ENCODE data around the gene USP2.
"Not testable (repeated sequence)": the region's sequence is repeated elsewhere in the genome, so short reads cannot be mapped to it uniquely, and the experiment has no call there.

Gene USP2

DNA sequence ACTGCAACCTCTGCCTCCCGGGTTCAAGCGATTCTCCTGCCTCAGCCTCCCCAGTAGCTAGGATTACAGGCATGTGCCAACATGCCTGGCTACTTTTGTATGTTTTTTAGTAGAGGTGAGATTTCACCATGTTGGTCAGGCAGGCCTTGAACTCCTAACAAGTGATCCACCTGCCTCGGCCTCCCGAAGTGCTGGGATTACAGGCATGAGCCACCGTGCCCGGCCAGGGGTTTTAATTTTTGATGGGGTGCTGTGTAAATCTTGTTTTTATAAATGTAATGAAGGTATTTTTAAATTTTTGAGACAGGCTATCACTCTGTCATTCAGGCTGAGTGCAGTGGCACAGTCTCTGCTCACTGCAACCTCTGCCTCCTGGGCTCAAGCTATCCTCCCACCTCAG lies 24.0 kb upstream of the USP2 start:
- not testable (repeated sequence) for H2BK120ac ChIP-seq (ENCODE audit: low read depth, low read length); H2BK5ac ChIP-seq (ENCODE audit: low read depth, low read length, poor library complexity, severe bottlenecking); H2BK12ac ChIP-seq (ENCODE audit: low read length in 2 of 2); H3K36me3 ChIP-seq (ENCODE audit: control insufficient read depth in 1 of 2, insufficient read depth in 2 of 2, low read depth in 1 of 2, low read length in 2 of 2); H2AK5ac ChIP-seq (ENCODE audit: low read length, severe bottlenecking); H2AFZ ChIP-seq (ENCODE audit: low read depth, low read length); H3K4ac ChIP-seq (ENCODE audit: low read depth in 1 of 2, low read length in 2 of 2); H2BK15ac ChIP-seq (ENCODE audit: low read depth, poor library complexity, severe bottlenecking); H3K14ac ChIP-seq (ENCODE audit: low read length in 2 of 2); H3K18ac ChIP-seq (ENCODE audit: low read depth in 1 of 2, low read length in 2 of 2); H3K9ac ChIP-seq (ENCODE audit: low read length); H4K8ac ChIP-seq (ENCODE audit: low read length); H3K4me1 ChIP-seq (ENCODE audit: control insufficient read depth, insufficient read depth, low read depth, low read length); H3K23ac ChIP-seq (ENCODE audit: low read length in 2 of 2); H3K27ac ChIP-seq (ENCODE audit: low read length, poor library complexity, severe bottlenecking); DNase-seq; H3K4me3 ChIP-seq (ENCODE audit: insufficient read depth in 1 of 2, low read depth in 1 of 2, low read length in 2 of 2); H3K4me2 ChIP-seq (ENCODE audit: low read length, poor library complexity, severe bottlenecking); H4K91ac ChIP-seq (ENCODE audit: low read length); H3K79me1 ChIP-seq (replicated peaks; ENCODE audit: low read length, poor library complexity, severe bottlenecking)
- Histone ChIP-seq H3K27me3 (ENCODE audit: control insufficient read depth in 1 of 2, insufficient read depth in 1 of 2, low read length in 2 of 2) (peaks cover 7 to 16% of the 10 kb centered on the region in 2 experiments), H3K9me3 (ENCODE audit: control insufficient read depth, low read length) (peaks cover 19% of the 10 kb centered on the region)
- 93% methylated on average over 6 of the region's 6 CpGs for WGBS

DNA sequence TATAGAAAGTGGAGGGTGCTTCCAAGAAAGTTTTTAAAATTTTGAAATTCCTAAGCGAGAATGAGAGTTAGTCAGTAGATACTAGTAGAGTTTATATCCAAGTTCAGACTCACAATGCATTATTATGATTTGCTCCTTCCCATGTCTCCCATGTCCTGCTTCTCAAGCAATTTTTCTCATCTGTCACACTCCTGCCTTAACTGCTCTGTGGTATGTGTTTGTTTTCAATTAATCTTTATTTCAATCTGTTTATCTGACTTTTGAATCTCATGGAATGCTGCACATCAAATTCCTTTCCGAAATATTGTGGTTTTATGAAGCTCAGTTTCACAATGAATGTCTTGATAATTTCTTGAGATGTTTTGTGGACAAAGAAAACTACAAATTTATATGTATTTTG lies 23.4 kb upstream of the USP2 start:
- H3K27me3 ChIP-seq (ENCODE audit: control insufficient read depth in 1 of 2, insufficient read depth in 1 of 2, low read length in 2 of 2): peaks cover 7 to 14% of the 10 kb centered on the region in 2 experiments
- H2BK5ac ChIP-seq (ENCODE audit: low read depth, low read length, poor library complexity, severe bottlenecking): no peak overlapping the region
- no peak overlapping the region for H2BK15ac ChIP-seq (ENCODE audit: low read depth, poor library complexity, severe bottlenecking)
- no peak overlapping the region for H3K18ac ChIP-seq (ENCODE audit: low read depth in 1 of 2, low read length in 2 of 2)
- H2BK120ac ChIP-seq (ENCODE audit: low read depth, low read length): no peak overlapping the region
- no peak overlapping the region for H2AFZ ChIP-seq (ENCODE audit: low read depth, low read length)
- no peak overlapping the region for H3K4me2 ChIP-seq (ENCODE audit: low read length, poor library complexity, severe bottlenecking)
- no peak overlapping the region for H3K27ac ChIP-seq (ENCODE audit: low read length, poor library complexity, severe bottlenecking)
- no peak overlapping the region for H2BK12ac ChIP-seq (ENCODE audit: low read length in 2 of 2)
- H4K91ac ChIP-seq (ENCODE audit: low read length): no peak overlapping the region
- no peak for DNase-seq
- H3K9ac ChIP-seq (ENCODE audit: low read length): no peak overlapping the region
- peaks cover 24% of the 10 kb centered on the region for H3K9me3 ChIP-seq (ENCODE audit: control insufficient read depth, low read length)
- no peaks in the 10 kb centered on the region for H3K36me3 ChIP-seq (ENCODE audit: control insufficient read depth in 1 of 2, insufficient read depth in 2 of 2, low read depth in 1 of 2, low read length in 2 of 2)
- no peaks in the 10 kb centered on the region for H3K79me1 ChIP-seq (replicated peaks; ENCODE audit: low read length, poor library complexity, severe bottlenecking)
- no peak overlapping the region for H3K4ac ChIP-seq (ENCODE audit: low read depth in 1 of 2, low read length in 2 of 2)
- H4K8ac ChIP-seq (ENCODE audit: low read length): no peak overlapping the region
- WGBS: 63% methylated on average over 1 of the region's 2 CpGs
- no peaks in the 10 kb centered on the region for H3K4me1 ChIP-seq (ENCODE audit: control insufficient read depth, insufficient read depth, low read depth, low read length)
- no peak overlapping the region for H3K14ac ChIP-seq (ENCODE audit: low read length in 2 of 2)
- no peak overlapping the region for H2AK5ac ChIP-seq (ENCODE audit: low read length, severe bottlenecking)
- H3K23ac ChIP-seq (ENCODE audit: low read length in 2 of 2): no peak overlapping the region
- H3K4me3 ChIP-seq (ENCODE audit: insufficient read depth in 1 of 2, low read depth in 1 of 2, low read length in 2 of 2): no peak overlapping the region

DNA sequence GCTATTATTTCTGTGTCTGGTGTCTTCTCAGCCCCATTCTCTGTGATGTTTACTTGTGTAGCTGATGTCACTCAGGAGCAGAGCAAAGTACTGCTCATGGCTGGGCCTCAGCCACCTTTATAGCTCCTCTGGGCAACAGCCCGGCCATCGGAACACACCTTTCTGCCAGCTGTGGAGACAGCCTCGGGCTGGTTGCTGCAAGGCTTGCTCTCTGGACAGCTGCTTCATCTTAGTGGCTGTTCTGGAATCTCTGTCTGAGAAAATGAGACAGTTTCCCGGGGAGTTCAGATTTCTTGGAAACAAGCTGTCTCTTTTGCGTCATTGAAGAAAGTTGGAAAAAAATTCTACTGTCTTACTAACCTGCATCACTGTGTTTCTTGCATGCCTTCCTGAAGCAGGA lies 21.5 kb upstream of the USP2 start:
- no peak overlapping the region for H3K4me2 ChIP-seq (ENCODE audit: low read length, poor library complexity, severe bottlenecking)
- H3K9ac ChIP-seq (ENCODE audit: low read length): no peak overlapping the region
- no peaks in the 10 kb centered on the region for H3K79me1 ChIP-seq (replicated peaks; ENCODE audit: low read length, poor library complexity, severe bottlenecking)
- H3K4me3 ChIP-seq (ENCODE audit: insufficient read depth in 1 of 2, low read depth in 1 of 2, low read length in 2 of 2): no peak overlapping the region
- no peak overlapping the region for H2BK12ac ChIP-seq (ENCODE audit: low read length in 2 of 2)
- peaks cover 42% of the 10 kb centered on the region for H3K9me3 ChIP-seq (ENCODE audit: control insufficient read depth, low read length)
- H3K27ac ChIP-seq (ENCODE audit: low read length, poor library complexity, severe bottlenecking): no peak overlapping the region
- no peak overlapping the region for H3K4ac ChIP-seq (ENCODE audit: low read depth in 1 of 2, low read length in 2 of 2)
- H2BK5ac ChIP-seq (ENCODE audit: low read depth, low read length, poor library complexity, severe bottlenecking): no peak overlapping the region
- no peak overlapping the region for H2BK15ac ChIP-seq (ENCODE audit: low read depth, poor library complexity, severe bottlenecking)
- no peak overlapping the region for H2AK5ac ChIP-seq (ENCODE audit: low read length, severe bottlenecking)
- no peak for DNase-seq
- no peak overlapping the region for H2BK120ac ChIP-seq (ENCODE audit: low read depth, low read length)
- no peak overlapping the region for H2AFZ ChIP-seq (ENCODE audit: low read depth, low read length)
- 92% methylated on average over 5 of the region's 5 CpGs for WGBS
- H3K23ac ChIP-seq (ENCODE audit: low read length in 2 of 2): no peak overlapping the region
- H3K4me1 ChIP-seq (ENCODE audit: control insufficient read depth, insufficient read depth, low read depth, low read length): no peaks in the 10 kb centered on the region
- H3K36me3 ChIP-seq (ENCODE audit: control insufficient read depth in 1 of 2, insufficient read depth in 2 of 2, low read depth in 1 of 2, low read length in 2 of 2): no peaks in the 10 kb centered on the region
- H3K27me3 ChIP-seq (ENCODE audit: control insufficient read depth in 1 of 2, insufficient read depth in 1 of 2, low read length in 2 of 2): peaks cover 7% of the 10 kb centered on the region in 2 experiments
- H3K14ac ChIP-seq (ENCODE audit: low read length in 2 of 2): no peak overlapping the region
- no peak overlapping the region for H4K8ac ChIP-seq (ENCODE audit: low read length)
- H4K91ac ChIP-seq (ENCODE audit: low read length): no peak overlapping the region
- H3K18ac ChIP-seq (ENCODE audit: low read depth in 1 of 2, low read length in 2 of 2): no peak overlapping the region

DNA sequence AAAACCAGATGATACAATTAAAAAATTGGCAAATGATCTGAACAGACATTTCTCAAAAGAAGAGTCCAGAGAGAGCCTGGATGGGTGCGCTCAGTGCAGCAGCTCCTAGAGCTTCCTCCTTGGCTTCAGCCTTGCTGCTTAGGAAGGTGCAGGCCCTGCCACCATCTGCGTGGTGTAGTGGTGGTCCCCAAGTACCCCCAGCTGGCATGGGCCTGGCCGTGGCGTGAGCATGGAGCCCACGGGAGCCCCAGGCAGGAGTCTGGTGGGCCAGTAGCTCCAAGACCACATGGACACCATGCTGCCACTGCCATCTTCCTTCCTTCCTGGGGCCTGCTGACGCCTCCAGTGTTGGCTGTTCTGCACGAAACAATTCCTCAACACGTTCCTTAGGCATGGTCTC lies 21.0 kb upstream of the USP2 start:
- no peak overlapping the region for H3K4ac ChIP-seq (ENCODE audit: low read depth in 1 of 2, low read length in 2 of 2)
- H2BK5ac ChIP-seq (ENCODE audit: low read depth, low read length, poor library complexity, severe bottlenecking): no peak overlapping the region
- no peak overlapping the region for H3K23ac ChIP-seq (ENCODE audit: low read length in 2 of 2)
- H4K8ac ChIP-seq (ENCODE audit: low read length): no peak overlapping the region
- H3K27me3 ChIP-seq (ENCODE audit: control insufficient read depth in 1 of 2, insufficient read depth in 1 of 2, low read length in 2 of 2): peaks cover 7% of the 10 kb centered on the region in 2 experiments
- WGBS: 76% methylated on average over 8 of the region's 8 CpGs
- no peak overlapping the region for H3K9ac ChIP-seq (ENCODE audit: low read length)
- H3K36me3 ChIP-seq (ENCODE audit: control insufficient read depth in 1 of 2, insufficient read depth in 2 of 2, low read depth in 1 of 2, low read length in 2 of 2): no peaks in the 10 kb centered on the region
- no peaks in the 10 kb centered on the region for H3K4me1 ChIP-seq (ENCODE audit: control insufficient read depth, insufficient read depth, low read depth, low read length)
- H3K14ac ChIP-seq (ENCODE audit: low read length in 2 of 2): no peak overlapping the region
- no peak overlapping the region for H3K27ac ChIP-seq (ENCODE audit: low read length, poor library complexity, severe bottlenecking)
- no peak overlapping the region for H3K4me3 ChIP-seq (ENCODE audit: insufficient read depth in 1 of 2, low read depth in 1 of 2, low read length in 2 of 2)
- no peaks in the 10 kb centered on the region for H3K79me1 ChIP-seq (replicated peaks; ENCODE audit: low read length, poor library complexity, severe bottlenecking)
- no peak overlapping the region for H4K91ac ChIP-seq (ENCODE audit: low read length)
- H2BK12ac ChIP-seq (ENCODE audit: low read length in 2 of 2): no peak overlapping the region
- H2BK15ac ChIP-seq (ENCODE audit: low read depth, poor library complexity, severe bottlenecking): no peak overlapping the region
- H2BK120ac ChIP-seq (ENCODE audit: low read depth, low read length): no peak overlapping the region
- no peak overlapping the region for H2AK5ac ChIP-seq (ENCODE audit: low read length, severe bottlenecking)
- peaks cover 46% of the 10 kb centered on the region for H3K9me3 ChIP-seq (ENCODE audit: control insufficient read depth, low read length)
- H2AFZ ChIP-seq (ENCODE audit: low read depth, low read length): no peak overlapping the region
- no peak overlapping the region for H3K18ac ChIP-seq (ENCODE audit: low read depth in 1 of 2, low read length in 2 of 2)
- no peak overlapping the region for H3K4me2 ChIP-seq (ENCODE audit: low read length, poor library complexity, severe bottlenecking)
- no peak for DNase-seq
